HG02759 (cell line): ENCODE measurements around the gene RAPGEF2.
A peak's percentile ranks its signal among the peaks of the same experiment; 100 is the strongest.
"Not testable (repeated sequence)": the region's sequence is repeated elsewhere in the genome, so short reads cannot be mapped to it uniquely, and the experiment has no call there.

Source experiments
- ATAC-seq: cut with Tn5 transposase; IDR thresholded peaks from one replicate; pipeline ENCODE4 v1.9.1; 2021; ENCODE audit warnings: mild to moderate bottlenecking, moderate library complexity; ENCODE audit not compliant: unreplicated experiment

Gene RAPGEF2

DNA sequence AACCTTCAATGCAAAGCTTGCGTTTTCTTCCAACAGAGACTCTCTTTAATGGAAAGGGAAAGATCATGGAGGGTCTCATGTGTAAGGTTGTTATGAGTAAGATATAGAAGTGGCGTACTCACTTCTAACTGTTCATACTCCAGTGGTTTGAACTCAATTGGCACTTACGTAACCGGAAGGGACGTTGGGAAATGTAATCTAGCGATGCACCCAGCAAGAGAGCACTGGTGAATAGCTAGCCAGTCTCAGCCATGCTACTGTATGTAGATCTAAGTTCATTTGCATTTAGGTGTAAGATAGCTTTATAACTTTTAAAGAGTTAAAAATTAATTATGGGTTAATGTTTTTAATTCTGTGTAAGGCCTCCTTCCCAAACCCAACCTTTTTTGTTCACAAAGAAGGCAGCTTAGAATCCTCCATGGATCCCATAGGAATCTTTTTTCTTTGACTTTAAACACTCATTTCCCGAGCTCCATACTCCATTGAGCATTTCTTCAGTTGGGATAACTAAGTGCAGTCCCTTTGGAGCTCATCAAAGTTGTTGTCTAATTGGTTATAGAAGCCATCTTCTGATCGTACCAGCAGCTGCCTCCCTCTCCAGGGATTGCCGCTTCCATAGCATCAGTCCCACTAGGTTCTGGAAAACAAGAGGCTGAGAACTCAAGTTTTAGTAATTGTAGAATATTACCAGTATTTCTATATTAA, 191.1 kb downstream of the RAPGEF2 start:
- ATAC-seq, result no peak

DNA sequence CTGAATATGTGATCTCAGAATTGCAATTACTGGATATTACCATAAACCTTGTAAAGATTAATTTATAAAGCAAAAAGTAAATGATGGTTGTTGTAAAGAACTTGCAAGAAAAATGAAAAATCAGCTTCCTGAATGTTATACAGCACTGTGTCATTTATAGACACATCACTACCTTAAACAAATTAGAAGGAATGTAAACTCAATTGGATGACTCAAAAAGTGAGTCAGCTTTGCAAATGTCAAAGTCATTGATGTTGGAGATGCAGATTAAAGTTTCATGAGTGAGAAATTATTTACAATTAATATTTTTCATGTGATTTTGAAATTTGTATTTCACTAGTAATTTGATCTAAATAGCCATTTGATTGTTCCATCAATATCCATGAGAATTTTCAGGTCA, 193.2 kb downstream of the RAPGEF2 start:
- no peak for ATAC-seq

DNA sequence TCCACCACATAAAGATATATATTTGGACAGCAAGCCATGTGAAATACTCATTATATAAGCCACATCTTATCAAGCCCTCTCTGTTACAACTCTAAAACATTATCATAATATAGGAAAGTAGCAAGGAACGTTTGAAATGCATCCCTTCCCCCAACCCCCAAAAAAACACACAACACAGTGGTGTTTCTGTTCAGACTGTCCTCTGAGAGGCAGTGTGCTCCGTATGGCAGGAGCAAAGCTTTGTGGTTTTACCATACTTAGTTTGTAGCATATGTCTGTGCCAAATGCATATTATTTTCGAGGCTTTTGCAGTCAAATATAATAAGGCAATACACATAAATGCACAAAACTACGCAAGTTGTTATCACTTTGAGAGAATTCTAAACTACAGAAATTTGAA, 194.2 kb downstream of the RAPGEF2 start:
- ATAC-seq, result no peak

DNA sequence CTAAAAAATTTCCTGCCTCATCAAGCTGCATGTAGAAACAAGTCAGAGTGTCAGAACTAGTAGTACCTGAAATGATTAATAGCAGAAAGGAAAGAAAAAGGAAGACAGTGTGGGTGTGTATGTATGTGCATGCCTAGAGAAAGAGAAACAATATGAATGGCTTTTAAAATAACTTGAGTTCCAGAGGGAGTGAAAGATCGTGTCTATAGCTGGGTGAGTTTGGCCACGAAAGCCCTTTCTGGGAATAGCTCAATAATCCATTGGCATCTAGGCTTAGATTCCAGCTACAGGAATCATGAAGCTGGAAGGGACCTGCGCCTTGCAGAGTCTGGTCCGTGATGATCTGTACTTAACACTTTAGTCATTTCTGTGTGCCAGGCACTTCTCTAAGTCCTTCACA, 195.6 kb downstream of the RAPGEF2 start:
- ATAC-seq, result peak; percentile 71

DNA sequence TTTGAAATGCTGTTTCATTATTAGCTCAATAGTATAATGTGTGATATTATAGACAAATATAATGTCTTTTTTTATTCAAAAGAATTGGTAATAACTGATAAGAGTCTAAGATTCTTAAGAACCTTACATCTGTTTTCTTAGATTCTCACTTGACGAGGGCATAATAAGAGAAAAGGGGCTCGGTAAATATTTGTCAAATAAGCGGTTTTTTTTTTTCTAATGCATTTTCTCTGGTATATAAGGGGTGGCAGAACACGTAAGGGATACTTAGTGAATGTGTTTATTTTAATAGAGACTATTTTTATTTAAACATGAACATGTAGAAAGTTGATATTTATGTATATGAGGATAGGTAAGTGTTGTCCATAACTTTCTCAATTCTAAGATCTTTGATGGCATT, 200.6 kb downstream of the RAPGEF2 start:
- no peak for ATAC-seq

DNA sequence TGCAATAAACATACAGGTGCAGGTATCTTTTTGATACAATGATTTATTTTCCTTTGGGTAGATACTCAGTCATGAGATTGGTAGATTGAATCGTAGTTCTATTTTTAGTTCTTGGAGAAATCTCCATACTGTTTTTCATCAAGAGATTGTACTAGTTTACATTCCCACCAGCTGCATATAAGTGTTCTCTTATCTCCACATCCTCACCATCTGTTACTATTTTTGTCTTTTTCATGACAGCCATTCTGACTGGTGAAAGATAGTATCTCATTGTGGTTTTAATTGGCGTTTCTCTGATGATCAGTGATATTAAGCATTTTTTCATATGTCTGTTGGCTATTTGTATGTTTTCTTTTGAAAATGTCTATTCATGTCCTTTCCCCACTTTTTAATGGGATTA, 202.2 kb downstream of the RAPGEF2 start:
- no peak for ATAC-seq

DNA sequence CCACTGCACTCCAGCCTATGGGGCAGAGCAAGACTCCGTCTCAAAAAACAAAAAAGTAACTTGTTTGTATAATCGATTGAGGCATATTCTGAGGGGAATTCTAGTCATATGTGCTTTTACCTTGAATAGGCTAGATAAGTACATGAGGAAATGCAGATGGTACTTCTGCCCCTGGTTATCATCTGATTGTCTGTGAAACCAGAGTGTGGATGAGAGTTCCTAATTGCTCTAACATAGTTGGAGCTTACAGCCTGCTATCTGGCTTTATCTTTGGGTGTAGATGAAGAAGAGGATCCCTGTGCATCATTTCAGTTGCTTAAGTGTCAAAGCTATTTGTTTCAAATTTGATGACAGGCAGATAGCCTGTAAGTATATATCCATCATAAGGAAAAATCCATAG, 205.1 kb downstream of the RAPGEF2 start:
- no peak for ATAC-seq

DNA sequence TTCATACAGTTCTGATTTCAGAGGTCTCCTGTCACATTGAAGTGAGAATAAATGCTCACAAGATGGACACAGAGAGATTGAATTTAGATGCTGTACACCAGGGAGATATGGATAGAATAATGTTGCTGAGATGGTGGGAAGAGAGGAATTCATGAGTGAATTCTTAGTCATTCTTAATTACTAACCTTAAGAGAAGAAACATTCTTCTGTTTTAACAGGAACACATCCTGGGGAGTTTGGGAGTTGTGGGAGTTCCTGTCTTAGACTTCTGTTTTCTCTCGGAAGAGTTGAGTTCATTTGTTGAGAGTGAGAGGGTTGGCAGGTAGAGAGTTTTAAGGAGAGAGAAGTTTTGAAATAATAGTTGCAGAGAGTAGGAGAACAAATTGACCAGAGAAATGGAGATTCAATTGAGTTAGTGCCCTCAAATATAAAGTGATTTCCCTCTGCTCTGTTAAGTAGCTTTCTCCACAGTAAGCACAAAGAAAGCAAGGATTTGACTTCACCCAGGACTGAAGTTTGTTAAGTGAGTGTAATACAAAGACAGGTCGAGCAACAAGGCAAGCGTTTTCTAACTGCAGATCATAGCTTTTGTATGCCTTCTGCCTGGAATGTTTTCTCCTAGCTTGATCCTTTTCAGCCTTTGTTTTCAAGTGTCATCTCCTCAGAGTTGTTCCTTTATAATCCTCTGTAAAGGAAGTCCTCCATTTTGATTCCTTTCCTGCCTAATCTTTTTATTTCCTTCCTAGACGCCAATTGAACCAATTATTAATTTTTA, 205.9 kb downstream of the RAPGEF2 start:
- no peak for ATAC-seq

DNA sequence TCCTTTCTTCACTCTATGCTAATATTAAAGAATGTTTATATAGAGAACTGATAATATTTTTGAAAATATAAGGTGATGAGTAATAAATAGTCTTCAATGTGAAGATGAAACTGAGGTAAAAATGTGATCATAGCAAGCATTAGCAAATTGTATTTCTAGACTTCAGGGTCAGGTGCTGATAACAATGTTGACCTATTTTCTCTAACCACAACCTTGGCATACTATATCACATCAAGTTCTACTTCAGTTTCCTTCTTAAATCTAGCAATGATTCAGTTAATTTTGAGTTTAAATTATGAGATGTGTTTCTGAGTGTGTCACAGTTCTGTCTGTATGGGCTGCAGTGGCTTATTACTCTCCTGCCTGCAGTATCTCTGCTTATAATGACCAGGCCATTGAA, 209.4 kb downstream of the RAPGEF2 start:
- no peak for ATAC-seq

DNA sequence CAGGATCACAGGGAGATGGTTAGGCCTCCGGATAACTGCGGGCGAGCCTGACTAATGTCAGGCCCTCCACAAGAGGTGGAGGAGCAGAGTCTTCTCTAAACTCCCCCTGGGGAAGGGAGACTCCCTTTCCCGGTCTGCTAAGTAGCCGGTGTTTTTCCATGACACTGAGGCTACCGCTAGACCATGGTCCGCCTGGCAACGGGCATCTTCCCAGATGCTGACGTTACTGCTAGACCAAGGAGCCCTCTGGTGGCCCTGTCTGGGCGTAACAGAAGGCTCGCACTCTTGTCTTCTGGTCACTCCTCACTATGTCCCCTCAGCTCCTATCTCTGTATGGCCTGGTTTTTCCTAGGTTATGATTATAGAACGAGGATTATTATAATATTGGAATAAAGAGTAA, 213.0 kb downstream of the RAPGEF2 start:
- not testable (repeated sequence) for ATAC-seq

DNA sequence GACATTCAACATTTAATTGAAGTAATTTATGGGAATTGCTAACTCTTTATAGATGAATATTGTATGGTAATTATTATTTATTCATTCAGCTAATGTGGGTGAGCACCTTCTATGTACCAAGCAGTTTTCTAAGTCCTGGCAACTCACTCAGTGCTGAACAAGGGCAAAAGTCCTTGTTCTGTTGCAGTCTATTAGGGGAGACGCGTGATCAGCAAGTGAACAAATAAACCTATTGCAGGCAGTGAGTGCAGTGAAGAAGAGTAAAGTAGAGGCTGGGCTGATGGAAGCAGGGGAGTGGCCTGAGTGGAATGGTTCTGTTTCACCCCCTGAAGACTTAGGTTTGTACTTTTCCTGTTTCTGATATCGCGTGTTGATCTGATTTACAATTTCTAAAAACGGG, 214.3 kb downstream of the RAPGEF2 start:
- no peak for ATAC-seq

DNA sequence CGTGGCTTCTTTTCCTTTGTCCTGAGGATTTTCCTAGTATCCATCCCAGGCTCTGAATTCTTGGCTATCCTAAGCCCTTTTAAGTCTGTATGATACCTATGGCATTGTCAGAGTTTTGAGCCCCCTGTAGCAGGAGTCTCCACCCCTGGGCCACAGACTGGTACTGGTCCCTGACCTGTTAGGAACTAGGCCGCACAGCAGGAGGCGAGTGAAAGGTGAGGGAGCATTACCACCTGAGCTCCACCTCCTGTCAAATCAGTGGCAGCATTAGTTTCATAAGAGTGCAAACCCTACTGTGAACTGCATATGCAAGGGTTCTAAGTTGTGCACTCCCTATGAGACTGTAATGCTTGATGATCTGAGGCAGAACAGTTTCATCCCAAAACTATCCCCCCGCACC, 216.1 kb downstream of the RAPGEF2 start:
- ATAC-seq, result no peak

DNA sequence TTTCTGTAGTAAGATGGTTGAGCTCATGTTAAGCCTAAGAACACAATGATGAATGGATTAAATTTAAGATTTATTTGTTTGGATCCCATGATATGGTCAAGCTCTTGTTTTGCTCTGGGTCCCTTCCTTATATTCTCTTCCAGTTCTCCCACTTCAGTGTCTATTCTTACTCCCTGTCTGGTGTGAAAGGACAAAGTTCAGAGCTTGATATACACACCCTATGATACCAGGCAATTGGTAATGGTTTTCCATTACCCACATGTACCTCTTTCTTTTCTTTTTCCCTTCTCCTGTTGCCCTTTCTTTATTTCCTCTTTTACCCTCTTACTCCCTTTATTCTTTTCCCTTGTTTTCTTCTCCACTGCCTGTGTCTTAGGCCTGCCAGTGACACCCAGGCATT, 223.6 kb downstream of the RAPGEF2 start:
- no peak for ATAC-seq

DNA sequence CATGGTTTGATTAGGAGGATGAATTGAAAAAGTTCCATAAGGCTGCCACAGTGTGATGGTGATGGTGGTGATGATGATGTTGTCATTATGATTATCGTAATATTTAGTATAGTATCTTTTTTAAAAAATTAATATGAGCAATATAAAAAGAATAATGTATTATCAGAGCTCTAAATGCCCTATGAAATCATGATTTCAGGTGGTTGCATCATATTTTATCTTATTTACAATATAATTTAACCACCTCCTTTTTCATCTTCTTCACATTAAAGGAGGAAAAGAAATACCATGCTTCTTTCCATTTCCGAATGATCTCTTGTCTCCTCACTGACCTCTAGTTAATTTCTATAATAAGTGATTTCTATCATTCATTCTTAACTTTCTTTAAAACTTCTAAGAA, 225.9 kb downstream of the RAPGEF2 start:
- no peak for ATAC-seq

DNA sequence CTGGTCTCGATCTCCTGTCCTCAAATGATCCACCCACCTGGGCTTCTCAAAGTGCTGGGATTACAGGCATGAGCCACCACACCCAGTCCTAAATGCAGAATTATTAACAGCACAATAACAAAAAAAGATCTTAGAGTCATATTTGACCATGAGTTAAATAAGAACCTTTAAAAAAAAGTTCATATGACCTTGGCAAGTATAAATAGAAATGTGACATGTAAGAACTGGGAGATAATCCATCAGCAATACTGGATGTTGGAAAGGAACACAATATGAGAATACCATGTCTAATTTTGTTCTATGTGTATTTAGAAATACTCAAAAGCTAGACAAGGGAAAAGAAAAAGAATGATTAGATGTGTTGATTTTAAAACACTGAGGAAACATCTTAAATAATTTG, 231.6 kb downstream of the RAPGEF2 start:
- ATAC-seq, result no peak

DNA sequence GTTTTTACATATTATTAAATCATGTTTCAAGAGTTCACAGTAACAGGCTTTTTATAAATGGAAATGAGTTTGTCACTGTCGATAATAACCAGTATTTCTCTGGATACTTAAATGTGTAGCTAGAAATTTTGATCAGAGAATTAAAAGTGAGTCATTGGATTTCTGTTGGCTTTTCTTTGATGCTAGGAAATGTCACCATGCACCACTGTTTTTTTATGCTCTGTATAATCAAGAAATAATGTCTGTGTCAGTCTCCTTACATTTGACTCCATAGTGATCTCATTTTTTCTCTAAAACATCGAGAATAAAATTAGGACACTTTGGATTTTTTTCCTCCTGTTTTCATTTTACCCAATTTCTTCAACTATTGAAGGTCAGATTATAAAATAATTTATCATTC, 234.2 kb downstream of the RAPGEF2 start:
- no peak for ATAC-seq

DNA sequence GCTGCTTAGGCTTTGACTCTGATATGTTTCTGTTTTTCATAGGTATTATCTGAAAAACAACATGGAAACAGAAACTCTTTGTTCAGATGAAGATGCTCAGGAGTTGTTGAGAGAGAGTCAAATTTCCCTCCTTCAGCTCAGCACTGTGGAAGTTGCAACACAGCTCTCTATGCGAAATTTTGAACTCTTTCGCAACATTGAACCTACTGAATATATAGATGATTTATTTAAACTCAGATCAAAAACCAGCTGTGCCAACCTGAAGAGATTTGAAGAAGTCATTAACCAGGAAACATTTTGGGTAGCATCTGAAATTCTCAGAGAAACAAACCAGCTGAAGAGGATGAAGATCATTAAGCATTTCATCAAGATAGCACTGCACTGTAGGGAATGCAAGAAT, 238.6 kb downstream of the RAPGEF2 start:
- ATAC-seq, result no peak

DNA sequence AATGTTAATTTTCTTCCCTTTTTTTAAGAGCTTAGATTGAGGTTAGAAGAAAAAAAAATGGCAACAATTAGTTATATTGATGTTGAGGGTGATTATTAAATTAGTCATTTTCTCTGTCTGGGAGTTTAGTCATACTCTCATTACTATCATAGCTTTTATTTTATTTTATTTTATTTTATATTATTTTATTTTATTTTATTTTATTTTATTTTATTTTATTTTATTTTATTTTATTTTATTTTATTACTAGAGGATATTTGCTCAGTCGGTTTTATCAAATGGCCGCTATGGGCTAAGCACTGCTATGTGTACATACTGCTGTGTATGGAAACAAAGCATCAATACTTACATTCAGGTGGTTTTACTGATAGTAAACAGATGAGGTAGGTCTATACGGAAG, 239.5 kb downstream of the RAPGEF2 start:
- ATAC-seq, result no peak

DNA sequence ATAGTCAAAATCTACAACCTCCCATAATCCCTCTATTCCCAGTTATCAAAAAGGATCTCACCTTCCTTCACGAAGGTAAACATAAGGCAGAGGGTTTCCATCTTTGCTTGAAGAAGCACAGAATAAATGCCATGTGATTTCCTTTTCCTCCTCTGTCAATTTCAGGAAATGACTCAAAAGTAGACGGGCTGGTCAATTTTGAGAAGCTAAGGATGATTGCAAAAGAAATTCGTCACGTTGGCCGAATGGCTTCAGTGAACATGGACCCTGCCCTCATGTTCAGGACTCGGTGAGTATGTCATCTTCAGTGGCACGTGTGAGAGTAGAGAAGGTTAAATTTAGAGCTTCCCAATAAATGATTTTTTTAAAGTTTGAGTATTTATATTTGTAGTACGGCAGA, 240.2 kb downstream of the RAPGEF2 start:
- ATAC-seq, result no peak

DNA sequence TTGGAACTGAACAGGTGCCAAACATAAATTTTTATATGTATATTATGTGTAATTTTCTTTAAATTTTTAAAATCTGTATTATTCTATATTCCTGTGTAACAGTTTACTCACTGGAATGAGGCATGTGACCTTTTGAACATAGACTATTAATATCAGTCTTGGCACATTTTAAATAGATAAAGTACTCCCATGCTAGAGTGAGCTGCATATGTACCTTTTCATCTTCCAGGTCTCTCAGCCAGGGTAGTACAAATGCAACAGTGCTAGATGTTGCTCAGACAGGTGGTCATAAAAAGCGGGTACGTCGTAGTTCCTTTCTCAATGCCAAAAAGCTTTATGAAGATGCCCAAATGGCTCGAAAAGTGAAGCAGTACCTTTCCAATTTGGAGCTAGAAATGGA, 242.0 kb downstream of the RAPGEF2 start:
- ATAC-seq, result no peak

DNA sequence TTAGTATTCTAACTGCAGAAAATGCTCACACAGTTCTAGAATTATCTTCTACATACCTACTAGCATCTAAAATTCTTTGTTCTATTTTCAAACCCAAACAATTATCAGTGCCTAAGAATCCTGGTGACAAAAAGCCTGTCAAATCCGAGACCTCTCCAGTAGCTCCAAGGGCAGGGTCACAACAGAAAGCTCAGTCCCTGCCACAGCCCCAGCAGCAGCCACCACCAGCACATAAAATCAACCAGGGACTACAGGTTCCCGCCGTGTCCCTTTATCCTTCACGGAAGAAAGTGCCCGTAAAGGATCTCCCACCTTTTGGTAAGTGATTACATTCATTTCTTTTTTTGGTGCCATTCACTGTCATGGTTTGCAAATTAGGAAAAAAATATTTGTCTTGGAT, 243.8 kb downstream of the RAPGEF2 start:
- ATAC-seq, result no peak

DNA sequence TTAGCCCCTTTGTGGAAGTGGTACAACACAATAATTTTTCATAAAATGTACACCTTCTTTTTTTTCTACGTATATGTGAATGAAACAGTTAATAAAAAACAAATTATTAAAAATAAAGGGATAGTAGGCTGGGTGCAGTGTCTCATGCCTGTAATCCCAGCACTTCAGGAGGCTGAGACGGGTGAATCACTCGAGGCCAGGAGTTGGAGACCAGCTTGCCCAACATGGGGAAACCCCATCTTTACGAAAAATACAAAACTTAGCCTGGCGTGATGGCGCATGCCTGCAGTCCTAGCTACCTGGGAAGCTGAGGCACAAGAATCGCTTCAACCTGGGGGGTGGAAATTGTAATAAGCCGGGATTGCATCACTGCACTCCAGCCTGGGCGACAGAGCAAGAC, 244.9 kb downstream of the RAPGEF2 start:
- no peak for ATAC-seq

DNA sequence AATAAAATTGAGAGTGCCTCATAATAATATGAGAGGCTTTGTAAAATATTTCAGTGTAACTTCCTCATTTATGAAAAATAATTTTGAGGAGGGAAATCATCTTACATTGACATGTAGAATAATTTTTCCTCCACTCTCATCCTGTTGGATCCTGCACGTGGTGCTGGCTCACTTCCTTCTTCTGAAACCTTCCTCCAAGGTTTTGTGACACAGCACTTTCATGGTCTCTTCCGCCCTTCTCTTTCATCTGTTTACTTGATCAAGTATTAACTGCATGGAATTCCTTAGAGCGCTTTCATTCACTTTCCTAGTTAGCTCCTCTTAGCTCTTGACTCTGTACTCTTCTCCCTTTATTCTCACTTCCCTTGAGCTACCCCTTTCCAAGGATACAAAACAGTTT, 246.5 kb downstream of the RAPGEF2 start:
- no peak for ATAC-seq
